Esophagus muscularis mucosa (tissue), 4 donors: Measurements from ENCODE around the gene CDC42EP4. TPM values are rescaled to one million over a fixed set of nuclear protein-coding genes. Genes with fewer than 3 reads are reported as not detected.
"Not testable (repeated sequence)": the region's sequence is repeated elsewhere in the genome, so short reads cannot be mapped to it uniquely, and the experiment has no call there.

Source experiments
- DNase-seq: peaks from one replicate; pipeline ENCODE4 v3.0.0-alpha.2; 2017; ENCODE audit errors: extremely low spot score
- H3K27ac ChIP-seq, 4 donors: fragments of 200-600 bp; sonication (generic); replicated peaks in 1 of 4; 1 replicate in 3 of 4; 2 replicates in 1 of 4; pipeline ENCODE4 v1.5.1; 2016 to 2019; ENCODE audit warnings: mild to moderate bottlenecking in 1 of 4
- H3K27me3 ChIP-seq, 4 donors: fragments of 200-600 bp; sonication (generic); one replicate each; pipeline versions ENCODE4 v1.5.1 to v1.6.0; 2016 to 2019
- H3K36me3 ChIP-seq, 4 donors: fragments of 200-600 bp; sonication (generic); one replicate each; pipeline ENCODE4 v1.5.1; 2016 to 2019
- H3K4me1 ChIP-seq, 4 donors: fragments of 200-600 bp; sonication (generic); one replicate each; pipeline ENCODE4 v1.5.1; 2016 to 2019
- H3K4me3 ChIP-seq, 4 donors: fragments of 200-600 bp; sonication (generic); 1 replicate in 2 of 4; 2 replicates in 2 of 4; pipeline ENCODE4 v1.5.1; 2016 to 2019; ENCODE audit warnings: mild to moderate bottlenecking in 4 of 4, moderate library complexity in 1 of 4
- H3K9me3 ChIP-seq, 4 donors: fragments of 200-600 bp; sonication (generic); 1 replicate in 3 of 4; 2 replicates in 1 of 4; pipeline ENCODE4 v1.5.1; 2016 to 2019
- EP300 ChIP-seq: sonication (generic); formaldehyde crosslinking; IDR thresholded peaks from one replicate; pipeline ENCODE4 v1.6.1; 2017; ENCODE audit warnings: antibody characterized with exemption
- POLR2A ChIP-seq: fragments of 450-650 bp; IDR thresholded peaks from one replicate; pipeline ENCODE4 v1.6.1; 2017; ENCODE audit warnings: antibody characterized with exemption, moderate library complexity, mild to moderate bottlenecking, low read depth
- POLR2AphosphoS5 ChIP-seq, 2 donors: sonication (generic); formaldehyde crosslinking; IDR thresholded peaks; one replicate each; pipeline ENCODE4 v1.6.1; 2017; ENCODE audit warnings: antibody characterized with exemption in 2 of 2
- WGBS: methylation state at CpG from one replicate; pipeline ENCODE4 v1.1.5; 2018; 5-methylcytosine and 5-hydroxymethylcytosine counted together
- intact Hi-C: fragments of 100-400 bp; cut with DNase I; formaldehyde crosslinking; loops from one replicate; pipeline ENCODE4 v1.15.1; 2023
- total RNA-seq, 4 donors: library from RNA; depleted of rRNA; stranded (reverse); fragments of >200 nt; gene quantifications; one replicate each; pipeline versions ENCODE4 v1.1.0 to v1.2.1, GENCODE V29; 2016
- TF ChIP-seq, protein P1 (sequence below), 3 experiments: fragments of 200-600 bp in 2 of 3; fragments of 450-650 bp in 1 of 3; sonication (generic) in 2 of 3; IDR thresholded peaks; one replicate each; pipeline ENCODE4 v1.5.1; 2017 to 2019; ENCODE audit warnings: antibody characterized with exemption in 3 of 3, mild to moderate bottlenecking in 2 of 3, moderate library complexity in 1 of 3

Gene CDC42EP4
- total RNA-seq, 4 donors from 2014 or later, result 48.6 to 129 (median 104) TPM

GRCh38 chr17:73309727-73310596 is 1.8 kb downstream of the CDC42EP4 start:
- H3K4me3 ChIP-seq, result peak overlapping the region; percentile 78 to 100 (median 95)
- peaks cover 53 to 63% (median 61%) of the 10 kb centered on the region in 4 donors for H3K4me1 ChIP-seq
- H3K27me3 ChIP-seq, result peaks cover 0 to 9% (median 0%) of the 10 kb centered on the region in 4 donors
- peak overlapping the region; percentile 93 to 100 (median 99) for H3K27ac ChIP-seq
- H3K9me3 ChIP-seq, result no peaks in the 10 kb centered on the region
- no peak for DNase-seq
- no peak for TF ChIP-seq POLR2A
- TF ChIP-seq EP300, result no peak
- TF ChIP-seq, protein P1, sequence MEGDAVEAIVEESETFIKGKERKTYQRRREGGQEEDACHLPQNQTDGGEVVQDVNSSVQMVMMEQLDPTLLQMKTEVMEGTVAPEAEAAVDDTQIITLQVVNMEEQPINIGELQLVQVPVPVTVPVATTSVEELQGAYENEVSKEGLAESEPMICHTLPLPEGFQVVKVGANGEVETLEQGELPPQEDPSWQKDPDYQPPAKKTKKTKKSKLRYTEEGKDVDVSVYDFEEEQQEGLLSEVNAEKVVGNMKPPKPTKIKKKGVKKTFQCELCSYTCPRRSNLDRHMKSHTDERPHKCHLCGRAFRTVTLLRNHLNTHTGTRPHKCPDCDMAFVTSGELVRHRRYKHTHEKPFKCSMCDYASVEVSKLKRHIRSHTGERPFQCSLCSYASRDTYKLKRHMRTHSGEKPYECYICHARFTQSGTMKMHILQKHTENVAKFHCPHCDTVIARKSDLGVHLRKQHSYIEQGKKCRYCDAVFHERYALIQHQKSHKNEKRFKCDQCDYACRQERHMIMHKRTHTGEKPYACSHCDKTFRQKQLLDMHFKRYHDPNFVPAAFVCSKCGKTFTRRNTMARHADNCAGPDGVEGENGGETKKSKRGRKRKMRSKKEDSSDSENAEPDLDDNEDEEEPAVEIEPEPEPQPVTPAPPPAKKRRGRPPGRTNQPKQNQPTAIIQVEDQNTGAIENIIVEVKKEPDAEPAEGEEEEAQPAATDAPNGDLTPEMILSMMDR (IDR thresholded peaks at IDR 0.05), result no peak
- TF ChIP-seq POLR2AphosphoS5 (IDR thresholded peaks at IDR 0.05), result no peak
- intact Hi-C loops, result loop anchor here (1.0 to 5.0 kb wide), 2 partner anchors 32 to 57 kb away; no protein-coding TSS in a partner anchor
- H3K36me3 ChIP-seq, result peaks cover 0 to 6% (median 2%) of the 10 kb centered on the region in 4 donors
- 13% methylated on average over 9 of the region's 21 CpGs for WGBS

DNA sequence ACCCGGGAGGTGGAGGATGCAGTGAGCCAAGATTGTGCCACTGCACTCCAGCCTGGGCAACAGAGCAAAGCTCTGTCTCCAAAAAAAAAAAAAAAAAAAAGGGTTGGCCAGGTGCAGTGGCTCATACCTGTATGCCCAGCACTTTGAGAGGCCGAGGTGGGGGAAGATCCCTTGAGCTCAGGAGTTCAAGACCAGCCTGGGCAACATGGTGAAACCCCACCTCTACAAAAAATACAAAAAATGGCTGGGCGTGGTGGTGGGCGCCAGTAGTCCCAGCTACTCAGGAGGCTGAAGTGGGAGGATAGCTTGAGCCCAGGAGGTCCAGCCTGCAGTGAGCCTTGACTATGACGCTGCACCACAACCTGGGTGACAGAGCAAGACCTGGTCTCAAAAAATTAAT is 2.8 kb downstream of the CDC42EP4 start:
- H3K27me3 ChIP-seq, H3K36me3 ChIP-seq, H3K9me3 ChIP-seq, intact Hi-C loops, DNase-seq: not testable (repeated sequence)
- H3K4me1 ChIP-seq, result peaks cover 63 to 73% (median 71%) of the 10 kb centered on the region in 4 donors
- H3K4me3 ChIP-seq, result peak overlapping the region; percentile 78 to 100 (median 95)
- H3K27ac ChIP-seq, result peak overlapping the region; percentile 93 to 100 (median 99)
- WGBS, result 68% methylated on average over 5 of the region's 5 CpGs

GRCh38 chr17:73308017-73308823 is 3.6 kb downstream of the CDC42EP4 start:
- Histone ChIP-seq H3K36me3 (peaks cover 0 to 6% (median 2%) of the 10 kb centered on the region in 4 donors), H3K9me3 (no peaks in the 10 kb centered on the region), H3K4me1 (peaks cover 70 to 80% (median 78%) of the 10 kb centered on the region in 4 donors), H3K4me3 (peak overlapping the region; percentile 78 to 100 (median 95)), H3K27ac (peak overlapping the region; percentile 93 to 100 (median 99)), H3K27me3 (peaks cover 0 to 9% (median 0%) of the 10 kb centered on the region in 4 donors)
- no peak for DNase-seq
- intact Hi-C loops, result no loop called here
- no peak for TF ChIP-seq EP300
- TF ChIP-seq, protein P1 (IDR thresholded peaks at IDR 0.05), result no peak
- no peak for TF ChIP-seq POLR2A
- peak; percentile 58 to 72 for TF ChIP-seq POLR2AphosphoS5 (IDR thresholded peaks at IDR 0.05)
- WGBS, result 41% methylated on average over 21 of the region's 23 CpGs

- Histone ChIP-seq H3K27ac (peak overlapping the region; percentile 93 to 100 (median 99)), H3K4me3 (no peak overlapping the region), H3K4me1 (peaks cover 73 to 82% (median 79%) of the 10 kb centered on the region in 4 donors), H3K27me3 (peaks cover 0 to 8% (median 0%) of the 10 kb centered on the region in 4 donors), H3K36me3 (peaks cover 0 to 6% (median 2%) of the 10 kb centered on the region in 4 donors), H3K9me3 (no peaks in the 10 kb centered on the region)
- no peak for DNase-seq
- no peak for TF ChIP-seq POLR2AphosphoS5 (IDR thresholded peaks at IDR 0.05)
- TF ChIP-seq, protein P1 (IDR thresholded peaks at IDR 0.05), result no peak
- TF ChIP-seq POLR2A, result no peak
- 77% methylated on average over 9 of the region's 9 CpGs for WGBS
- intact Hi-C loops, result no loop called here
These were observed 4.7 kb downstream of the CDC42EP4 start for GRCh38 chr17:73307130-73307529.
